ENCODE results near the gene AFF3. TPM values are rescaled to one million over a fixed set of nuclear protein-coding genes. Genes with fewer than 3 reads are reported as not detected.
"Not testable (repeated sequence)": the region's sequence is repeated elsewhere in the genome, so short reads cannot be mapped to it uniquely, and the experiment has no call there.

The AFF3 gene
- total RNA-seq, 1 experiment from 2014 or later: 0.22 TPM

- H3T11ph ChIP-seq (ENCODE audit: low read length): no peak overlapping the region
- H3K56ac ChIP-seq (ENCODE audit: insufficient read length, low read depth, low read length): no peak overlapping the region
- H3K4me2 ChIP-seq (ENCODE audit: insufficient read depth, insufficient read length, low read length): no peak overlapping the region
- H4K91ac ChIP-seq (ENCODE audit: insufficient read length, low read depth, low read length): no peak overlapping the region
- H3K4me1 ChIP-seq (ENCODE audit: insufficient read depth, low read length): no peaks in the 10 kb centered on the region
- Mint-ChIP-seq H3K4me1 (no peaks in the 10 kb centered on the region), H3K4me3 (no peak overlapping the region), H3K27ac (no peak overlapping the region), H3K27me3 (ENCODE audit: low read depth) (peaks cover 5% of the 10 kb centered on the region; the same call in 1 of the 2 replicates), H3K9me3 (no peaks in the 10 kb centered on the region), H3K36me3 (ENCODE audit: insufficient read depth in 1 of 3, low read depth in 3 of 3) (no peaks in the 10 kb centered on the region)
- H2BK120ac ChIP-seq (ENCODE audit: low read depth, low read length, poor library complexity, severe bottlenecking): no peak overlapping the region
- no peak for TF ChIP-seq CTCF (conservative IDR thresholded peaks at IDR 0.05)
- no peak overlapping the region for H2AFZ ChIP-seq (ENCODE audit: low read length)
- H3K9me3 ChIP-seq (ENCODE audit: control insufficient read depth, low read depth, low read length): no peaks in the 10 kb centered on the region
- H4K5ac ChIP-seq (ENCODE audit: insufficient read length, low read depth, low read length): no peak overlapping the region
- H2BK20ac ChIP-seq (ENCODE audit: low read depth, low read length, poor library complexity, severe bottlenecking): no peak overlapping the region
- no peaks in the 10 kb centered on the region for H4K20me1 ChIP-seq (ENCODE audit: control insufficient read depth, insufficient read depth, insufficient read length)
- no peaks in the 10 kb centered on the region for H3K79me1 ChIP-seq (ENCODE audit: insufficient read depth, low read depth, low read length, poor library complexity, severe bottlenecking)
- no peak overlapping the region for H2BK15ac ChIP-seq (ENCODE audit: low read depth, low read length)
- no peak overlapping the region for H3K18ac ChIP-seq (ENCODE audit: insufficient read length, low read depth, low read length)
- no peak overlapping the region for H3K4ac ChIP-seq (ENCODE audit: low read depth, low read length)
- H3K79me2 ChIP-seq (ENCODE audit: insufficient read depth, low read length): no peaks in the 10 kb centered on the region
- no peak overlapping the region for H2AK5ac ChIP-seq (ENCODE audit: insufficient read length, low read length)
- no peak overlapping the region for H2BK5ac ChIP-seq (ENCODE audit: insufficient read length, low read length)
- no peak overlapping the region for H2BK12ac ChIP-seq (ENCODE audit: insufficient read length, low read depth, low read length)
- no peak overlapping the region for H3K23ac ChIP-seq (ENCODE audit: insufficient read length, low read depth, low read length)
- no peak overlapping the region for H3K9ac ChIP-seq (ENCODE audit: extremely low read depth, insufficient read length, low read length)
- H3K27me3 ChIP-seq (ENCODE audit: insufficient read depth, low read length): no peaks in the 10 kb centered on the region
- H3K14ac ChIP-seq (ENCODE audit: insufficient read depth, low read length): 0 out of 2 replicates have a peak overlapping the region, but pooled peaks have one; percentile 49
- WGBS (ENCODE audit: extremely low coverage, insufficient read length, low lambda C conversion rate): no CpG with 5 or more reads among the region's 5 CpGs
- no peak overlapping the region for H4K8ac ChIP-seq (replicated peaks; ENCODE audit: insufficient read length, low read depth, low read length)
- no peak for DNase-seq
- no peak overlapping the region for H3K27ac ChIP-seq (ENCODE audit: insufficient read length, low read depth, low read length)
- H3K23me2 ChIP-seq (ENCODE audit: insufficient read length, low read depth, low read length, poor library complexity, severe bottlenecking): no peaks in the 10 kb centered on the region
These were observed 194.4 kb downstream of the AFF3 start for GRCh38 chr2:99948010-99948409.

- H4K20me1 ChIP-seq (ENCODE audit: control insufficient read depth, insufficient read depth, insufficient read length); H3K56ac ChIP-seq (ENCODE audit: insufficient read length, low read depth, low read length); H2BK12ac ChIP-seq (ENCODE audit: insufficient read length, low read depth, low read length); H3K36me3 Mint-ChIP-seq (ENCODE audit: insufficient read depth in 1 of 3, low read depth in 3 of 3); H3K27me3 Mint-ChIP-seq (ENCODE audit: low read depth); H2AK5ac ChIP-seq (ENCODE audit: insufficient read length, low read length); H2AFZ ChIP-seq (ENCODE audit: low read length); H2BK15ac ChIP-seq (ENCODE audit: low read depth, low read length); H3K4me1 Mint-ChIP-seq; H3K27ac Mint-ChIP-seq; H3K4me1 ChIP-seq (ENCODE audit: insufficient read depth, low read length); H3K9me3 Mint-ChIP-seq; H4K91ac ChIP-seq (ENCODE audit: insufficient read length, low read depth, low read length); H3K18ac ChIP-seq (ENCODE audit: insufficient read length, low read depth, low read length); H3K79me1 ChIP-seq (ENCODE audit: insufficient read depth, low read depth, low read length, poor library complexity, severe bottlenecking); H3K9ac ChIP-seq (ENCODE audit: extremely low read depth, insufficient read length, low read length); H3T11ph ChIP-seq (ENCODE audit: low read length); H3K27me3 ChIP-seq (ENCODE audit: insufficient read depth, low read length); H3K27ac ChIP-seq (ENCODE audit: insufficient read length, low read depth, low read length); DNase-seq; H3K4ac ChIP-seq (ENCODE audit: low read depth, low read length); H4K8ac ChIP-seq (replicated peaks; ENCODE audit: insufficient read length, low read depth, low read length); H4K5ac ChIP-seq (ENCODE audit: insufficient read length, low read depth, low read length); H2BK20ac ChIP-seq (ENCODE audit: low read depth, low read length, poor library complexity, severe bottlenecking); H2BK120ac ChIP-seq (ENCODE audit: low read depth, low read length, poor library complexity, severe bottlenecking); H3K23ac ChIP-seq (ENCODE audit: insufficient read length, low read depth, low read length); H3K79me2 ChIP-seq (ENCODE audit: insufficient read depth, low read length); H3K9me3 ChIP-seq (ENCODE audit: control insufficient read depth, low read depth, low read length); H3K4me3 Mint-ChIP-seq; H3K4me2 ChIP-seq (ENCODE audit: insufficient read depth, insufficient read length, low read length); H3K23me2 ChIP-seq (ENCODE audit: insufficient read length, low read depth, low read length, poor library complexity, severe bottlenecking); H3K14ac ChIP-seq (ENCODE audit: insufficient read depth, low read length); H2BK5ac ChIP-seq (ENCODE audit: insufficient read length, low read length): not testable (repeated sequence)
- no CpG with 5 or more reads among the region's 4 CpGs for WGBS (ENCODE audit: extremely low coverage, insufficient read length, low lambda C conversion rate)
These were observed 195.0 kb downstream of the AFF3 start for GRCh38 chr2:99947366-99947765.
